CD14-positive monocyte (primary cell): ENCODE results near the gene SYT7. TPM values are rescaled to one million over a fixed set of nuclear protein-coding genes. Genes with fewer than 3 reads are reported as not detected.

Experiments used
- DNase-seq, 3 donors: peaks; one replicate each; pipeline ENCODE4 v3.0.0-alpha.2; 2011 to 2022
- H2AFZ ChIP-seq: 2 replicates; pipeline ENCODE4 v1.6.0; 2012; ENCODE audit warnings: mild to moderate bottlenecking, low read depth, low read length, inconsistent platforms; ENCODE audit not compliant: insufficient read depth, poor library complexity, severe bottlenecking
- H3K27ac ChIP-seq, 2 donors: 1 replicate in 1 of 2; 2 replicates in 1 of 2; pipeline ENCODE4 v1.5.1; 2012 to 2013; ENCODE audit warnings: low read length in 2 of 2, control low read depth in 1 of 2, inconsistent platforms in 1 of 2, low read depth in 1 of 2, mild to moderate bottlenecking in 1 of 2
- H3K27me3 ChIP-seq, 2 donors: one replicate each; pipeline versions ENCODE4 v1.6.0 to v1.6.1; 2011 to 2013; ENCODE audit warnings: low read length in 2 of 2; ENCODE audit not compliant: control insufficient read depth in 2 of 2, insufficient read depth in 2 of 2
- H3K36me3 ChIP-seq, 2 donors: replicated peaks in 1 of 2; 1 replicate in 1 of 2; 2 replicates in 1 of 2; pipeline versions ENCODE4 v1.5.1 to v1.6.1; 2012 to 2013; ENCODE audit warnings: low read length in 2 of 2, control low read depth in 1 of 2, inconsistent platforms in 1 of 2, mild to moderate bottlenecking in 1 of 2; ENCODE audit not compliant: insufficient read depth in 2 of 2, control insufficient read depth in 1 of 2
- H3K4me1 ChIP-seq, 2 donors: 1 replicate in 1 of 2; 2 replicates in 1 of 2; pipeline versions ENCODE4 v1.5.1 to v1.6.1; 2012 to 2013; ENCODE audit warnings: low read length in 2 of 2, control low read depth in 1 of 2, inconsistent platforms in 1 of 2, mild to moderate bottlenecking in 1 of 2, moderate library complexity in 1 of 2; ENCODE audit not compliant: insufficient read depth in 2 of 2, control insufficient read depth in 1 of 2
- H3K4me2 ChIP-seq: replicated peaks from 2 replicates; pipeline ENCODE3; 2012; ENCODE audit warnings: low read length, moderate library complexity, mild to moderate bottlenecking; ENCODE audit not compliant: poor library complexity, severe bottlenecking; ENCODE audit errors: extremely low read depth
- H3K4me3 ChIP-seq, 3 experiments: fragments of 200-600 bp in 1 of 3; sonication (generic) in 1 of 3; replicated peaks in 1 of 3; 1 replicate in 2 of 3; 2 replicates in 1 of 3; pipeline ENCODE4 v1.5.1; 2011 to 2013; ENCODE audit warnings: low read length in 3 of 3, mild to moderate bottlenecking in 3 of 3, control low read depth in 2 of 3, low read depth in 2 of 3, inconsistent platforms in 1 of 3, moderate library complexity in 1 of 3
- H3K79me2 ChIP-seq: 2 replicates; pipeline ENCODE4 v1.6.0; 2012; ENCODE audit warnings: mild to moderate bottlenecking, control low read depth, inconsistent platforms, low read length, moderate library complexity; ENCODE audit not compliant: insufficient read depth
- H3K9ac ChIP-seq: 2 replicates; pipeline ENCODE4 v1.6.0; 2017; ENCODE audit warnings: low read length, mild to moderate bottlenecking; ENCODE audit not compliant: insufficient read depth, poor library complexity, severe bottlenecking
- H3K9me3 ChIP-seq, 2 donors: replicated peaks in 1 of 2; 1 replicate in 1 of 2; 2 replicates in 1 of 2; pipeline versions ENCODE4 v1.5.1 to v1.6.1; 2012 to 2013; ENCODE audit warnings: low read length in 2 of 2, control low read depth in 1 of 2; ENCODE audit not compliant: control insufficient read depth in 1 of 2, insufficient read depth in 1 of 2
- H4K20me1 ChIP-seq: 2 replicates; pipeline ENCODE4 v1.6.0; 2012; ENCODE audit warnings: mild to moderate bottlenecking, low read length, control low read depth, moderate library complexity; ENCODE audit not compliant: insufficient read depth
- H3K27ac Mint-ChIP-seq, 7 donors: one replicate each; pipeline ENCODE4 v1.8.0; 2020; ENCODE audit warnings: mild to moderate bottlenecking in 7 of 7, mixed read lengths in 7 of 7, moderate library complexity in 6 of 7, inconsistent platforms in 2 of 7
- H3K27me3 Mint-ChIP-seq, 3 donors: one replicate each; pipeline ENCODE4 v1.8.0; 2021 to 2022; ENCODE audit warnings: low read depth in 3 of 3, mild to moderate bottlenecking in 3 of 3, mixed read lengths in 3 of 3, moderate library complexity in 3 of 3, inconsistent platforms in 1 of 3
- H3K36me3 Mint-ChIP-seq, 2 donors: one replicate each; pipeline ENCODE4 v1.8.0; 2020; ENCODE audit warnings: mixed read lengths in 2 of 2, inconsistent platforms in 1 of 2, mild to moderate bottlenecking in 1 of 2
- H3K4me1 Mint-ChIP-seq: one replicate; pipeline ENCODE4 v1.8.0; 2020; ENCODE audit warnings: mild to moderate bottlenecking, mixed read lengths
- H3K4me3 Mint-ChIP-seq, 2 donors: one replicate each; pipeline ENCODE4 v1.8.0; 2020; ENCODE audit warnings: mild to moderate bottlenecking in 2 of 2, mixed read lengths in 2 of 2, moderate library complexity in 1 of 2
- H3K9me3 Mint-ChIP-seq, 7 donors: one replicate each; pipeline ENCODE4 v1.8.0; 2020 to 2022; ENCODE audit warnings: mixed read lengths in 7 of 7, mild to moderate bottlenecking in 6 of 7, moderate library complexity in 6 of 7, inconsistent platforms in 2 of 7
- WGBS: methylation state at CpG from one replicate; pipeline ENCODE4 v1.1.5; 2013; ENCODE audit warnings: missing lambda C conversion rate; ENCODE audit not compliant: insufficient coverage; 5-methylcytosine and 5-hydroxymethylcytosine counted together
- intact Hi-C, 2 donors: fragments of 100-400 bp; cut with micrococcal nuclease; formaldehyde crosslinking; loops; one replicate each; pipeline versions ENCODE4 v1.15.0 to v1.15.1; 2023
- polyA plus RNA-seq, 3 donors: library from polyadenylated mRNA; depleted of rRNA in 1 of 3; unstranded in 2 of 3; stranded (reverse) in 1 of 3; fragments of 300-500 nt in 2 of 3; fragments of >200 nt in 1 of 3; fragmentation: Illumina TruSeq in 2 of 3; gene quantifications; 1 replicate in 2 of 3; 2 replicates in 1 of 3; pipeline ENCODE4 v1.2.3, GENCODE V29; 2012 to 2021
- TF ChIP-seq, protein P1 (sequence below): fragments of 200-600 bp; IDR thresholded peaks from one replicate; pipeline ENCODE4 v1.8.0; 2022; ENCODE audit warnings: antibody characterized with exemption, mild to moderate bottlenecking

Gene SYT7
- polyA plus RNA-seq, 3 donors, result not detected

DNA sequence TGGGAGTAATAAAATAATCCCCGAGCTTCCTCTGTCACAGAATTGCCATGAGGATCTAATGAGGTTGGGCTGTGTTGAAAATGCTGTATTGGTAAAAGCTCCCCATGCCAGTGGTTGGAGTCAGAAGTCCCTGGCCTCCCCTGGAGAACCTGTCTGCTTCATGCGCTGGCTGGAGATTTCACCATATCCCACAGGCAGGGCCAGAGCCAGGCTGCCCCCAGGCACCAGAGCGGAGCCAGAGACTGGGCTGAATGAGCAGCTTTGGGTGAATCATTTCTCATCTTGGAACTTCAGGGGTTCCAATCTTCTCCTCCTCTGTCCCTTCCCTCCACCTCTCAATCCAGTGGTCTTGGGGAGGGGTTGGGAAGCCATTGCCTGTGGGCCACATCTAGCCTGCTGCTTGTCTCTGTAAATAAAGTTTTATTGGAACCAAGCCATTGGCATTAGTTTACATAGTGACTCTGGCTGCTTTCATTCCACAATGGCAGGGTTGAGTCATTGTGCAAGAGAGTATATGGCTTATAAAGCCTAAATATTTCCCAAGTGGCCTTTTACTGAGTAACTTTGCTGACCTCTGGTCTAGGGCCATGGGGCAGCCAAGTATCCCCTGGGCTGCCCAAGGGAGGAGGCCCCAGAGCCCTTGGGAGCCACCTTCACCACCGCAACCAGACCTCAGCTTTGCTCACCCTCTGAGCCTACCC is 37.1 kb downstream of the SYT7 start:
- intact Hi-C loops, result loop anchor here in 1 of 2 donors (5.0 kb wide), 1 partner anchor 79 kb away; no protein-coding TSS in a partner anchor
- no peaks in the 10 kb centered on the region for H3K79me2 ChIP-seq
- WGBS, result no CpG with 5 or more reads among the region's 4 CpGs
- Mint-ChIP-seq H3K9me3 (peaks cover 0 to 6% (median 0%) of the 10 kb centered on the region in 7 donors), H3K27ac (no peak overlapping the region), H3K4me3 (no peak overlapping the region), H3K4me1 (peaks cover 6% of the 10 kb centered on the region), H3K27me3 (peaks cover 11 to 24% (median 19%) of the 10 kb centered on the region in 3 donors), H3K36me3 (no peaks in the 10 kb centered on the region)
- no peaks in the 10 kb centered on the region for H3K9me3 ChIP-seq
- TF ChIP-seq, protein P1, sequence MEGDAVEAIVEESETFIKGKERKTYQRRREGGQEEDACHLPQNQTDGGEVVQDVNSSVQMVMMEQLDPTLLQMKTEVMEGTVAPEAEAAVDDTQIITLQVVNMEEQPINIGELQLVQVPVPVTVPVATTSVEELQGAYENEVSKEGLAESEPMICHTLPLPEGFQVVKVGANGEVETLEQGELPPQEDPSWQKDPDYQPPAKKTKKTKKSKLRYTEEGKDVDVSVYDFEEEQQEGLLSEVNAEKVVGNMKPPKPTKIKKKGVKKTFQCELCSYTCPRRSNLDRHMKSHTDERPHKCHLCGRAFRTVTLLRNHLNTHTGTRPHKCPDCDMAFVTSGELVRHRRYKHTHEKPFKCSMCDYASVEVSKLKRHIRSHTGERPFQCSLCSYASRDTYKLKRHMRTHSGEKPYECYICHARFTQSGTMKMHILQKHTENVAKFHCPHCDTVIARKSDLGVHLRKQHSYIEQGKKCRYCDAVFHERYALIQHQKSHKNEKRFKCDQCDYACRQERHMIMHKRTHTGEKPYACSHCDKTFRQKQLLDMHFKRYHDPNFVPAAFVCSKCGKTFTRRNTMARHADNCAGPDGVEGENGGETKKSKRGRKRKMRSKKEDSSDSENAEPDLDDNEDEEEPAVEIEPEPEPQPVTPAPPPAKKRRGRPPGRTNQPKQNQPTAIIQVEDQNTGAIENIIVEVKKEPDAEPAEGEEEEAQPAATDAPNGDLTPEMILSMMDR, result no peak
- no peak overlapping the region for H3K9ac ChIP-seq
- H3K4me1 ChIP-seq, result peaks cover 3 to 6% of the 10 kb centered on the region in 2 donors
- no peaks in the 10 kb centered on the region for H3K36me3 ChIP-seq
- no peak overlapping the region for H2AFZ ChIP-seq
- H4K20me1 ChIP-seq, result no peaks in the 10 kb centered on the region
- H3K27ac ChIP-seq, result no peak overlapping the region
- peaks cover 0 to 5% of the 10 kb centered on the region in 2 donors for H3K27me3 ChIP-seq
- no peak overlapping the region for H3K4me2 ChIP-seq
- DNase-seq, result no peak
- no peak overlapping the region for H3K4me3 ChIP-seq

DNA sequence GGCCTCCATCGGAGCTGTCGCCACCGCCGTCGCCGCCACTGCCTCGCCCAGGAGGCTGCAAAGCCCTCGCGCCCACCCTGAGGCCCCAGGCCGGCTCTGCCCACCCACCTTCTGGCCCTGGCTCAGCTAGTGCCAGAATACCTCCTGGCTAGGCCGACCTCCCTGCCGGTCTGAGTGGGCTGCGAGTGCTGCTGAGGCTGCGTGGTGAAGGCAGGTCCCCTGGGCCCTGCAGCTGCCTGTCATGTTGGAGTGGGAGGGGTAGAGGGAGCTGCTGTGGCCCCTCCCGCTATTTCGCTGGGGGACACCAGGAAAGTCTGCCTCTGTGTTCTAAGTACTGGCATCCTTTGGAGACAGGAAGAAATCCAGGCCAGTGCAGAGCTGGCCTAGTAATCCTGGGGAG is 38.2 kb downstream of the SYT7 start:
- no peak overlapping the region for H3K27ac ChIP-seq
- H2AFZ ChIP-seq, result no peak overlapping the region
- Mint-ChIP-seq H3K36me3 (no peaks in the 10 kb centered on the region), H3K4me3 (no peak overlapping the region), H3K27me3 (peaks cover 13 to 21% (median 19%) of the 10 kb centered on the region in 3 donors), H3K4me1 (peaks cover 6% of the 10 kb centered on the region), H3K9me3 (peaks cover 0 to 6% (median 0%) of the 10 kb centered on the region in 7 donors), H3K27ac (no peak overlapping the region)
- H3K4me2 ChIP-seq, result no peak overlapping the region
- peaks cover 3 to 6% of the 10 kb centered on the region in 2 donors for H3K4me1 ChIP-seq
- H3K9ac ChIP-seq, result no peak overlapping the region
- no peak for DNase-seq
- no peaks in the 10 kb centered on the region for H4K20me1 ChIP-seq
- no peaks in the 10 kb centered on the region for H3K9me3 ChIP-seq
- intact Hi-C loops, result loop anchor here in 1 of 2 donors (5.0 kb wide), 1 partner anchor 80 kb away; no protein-coding TSS in a partner anchor
- no peaks in the 10 kb centered on the region for H3K36me3 ChIP-seq
- no peak overlapping the region for H3K4me3 ChIP-seq
- TF ChIP-seq, protein P1, result no peak
- 92% methylated on average over 16 of the region's 16 CpGs for WGBS
- no peaks in the 10 kb centered on the region for H3K79me2 ChIP-seq
- H3K27me3 ChIP-seq, result peaks cover 0 to 5% of the 10 kb centered on the region in 2 donors
